ENCODE results near the gene RESF1.

- TF ChIP-seq BCL11A (tag by site-specific recombination; IDR thresholded peaks at IDR 0.05; ENCODE audit: low read depth) (no peak), ZBTB26 (tag by site-specific recombination; optimal IDR thresholded peaks at IDR 0.05) (no peak), ZNF488 (tag by site-specific recombination; IDR thresholded peaks at IDR 0.05) (no peak), EGR2 (tag by site-specific recombination; IDR thresholded peaks at IDR 0.05; ENCODE audit: low read depth) (no peak)
- TF ChIP-seq, protein P1, sequence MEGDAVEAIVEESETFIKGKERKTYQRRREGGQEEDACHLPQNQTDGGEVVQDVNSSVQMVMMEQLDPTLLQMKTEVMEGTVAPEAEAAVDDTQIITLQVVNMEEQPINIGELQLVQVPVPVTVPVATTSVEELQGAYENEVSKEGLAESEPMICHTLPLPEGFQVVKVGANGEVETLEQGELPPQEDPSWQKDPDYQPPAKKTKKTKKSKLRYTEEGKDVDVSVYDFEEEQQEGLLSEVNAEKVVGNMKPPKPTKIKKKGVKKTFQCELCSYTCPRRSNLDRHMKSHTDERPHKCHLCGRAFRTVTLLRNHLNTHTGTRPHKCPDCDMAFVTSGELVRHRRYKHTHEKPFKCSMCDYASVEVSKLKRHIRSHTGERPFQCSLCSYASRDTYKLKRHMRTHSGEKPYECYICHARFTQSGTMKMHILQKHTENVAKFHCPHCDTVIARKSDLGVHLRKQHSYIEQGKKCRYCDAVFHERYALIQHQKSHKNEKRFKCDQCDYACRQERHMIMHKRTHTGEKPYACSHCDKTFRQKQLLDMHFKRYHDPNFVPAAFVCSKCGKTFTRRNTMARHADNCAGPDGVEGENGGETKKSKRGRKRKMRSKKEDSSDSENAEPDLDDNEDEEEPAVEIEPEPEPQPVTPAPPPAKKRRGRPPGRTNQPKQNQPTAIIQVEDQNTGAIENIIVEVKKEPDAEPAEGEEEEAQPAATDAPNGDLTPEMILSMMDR (tag by site-specific recombination; IDR thresholded peaks at IDR 0.05): no peak
These were observed 2.9 kb downstream of the RESF1 start for GRCh38 chr12:31962076-31962475.

Measured in HEK293 (cell line).